ENCODE measurements around the gene IL19.
"Not testable (repeated sequence)": the region's sequence is repeated elsewhere in the genome, so short reads cannot be mapped to it uniquely, and the experiment has no call there.

IL19 gene

GRCh38 chr1:206752481-206752880, 18.1 kb upstream of the IL19 start:
- Mint-ChIP-seq H3K27me3 (peaks cover 2% of the 10 kb centered on the region), H3K27ac (peak overlapping the region; percentile 45), H3K36me3 (ENCODE audit: low read depth) (no peaks in the 10 kb centered on the region), H3K4me3 (no peak overlapping the region), H3K4me1 (ENCODE audit: low read depth) (peaks cover 35% of the 10 kb centered on the region), H3K9me3 (no peaks in the 10 kb centered on the region)
- intact Hi-C loops (cut with micrococcal nuclease), result no loop called here

- Mint-ChIP-seq H3K27ac (peak overlapping the region; percentile 45), H3K36me3 (ENCODE audit: low read depth) (no peaks in the 10 kb centered on the region), H3K4me1 (ENCODE audit: low read depth) (peaks cover 31% of the 10 kb centered on the region), H3K27me3 (peaks cover 2% of the 10 kb centered on the region), H3K4me3 (no peak overlapping the region), H3K9me3 (no peaks in the 10 kb centered on the region)
- intact Hi-C loops (cut with micrococcal nuclease), result no loop called here
These were observed 17.4 kb upstream of the IL19 start for GRCh38 chr1:206753141-206753540.

GRCh38 chr1:206754011-206754410, 16.6 kb upstream of the IL19 start:
- intact Hi-C loops (cut with micrococcal nuclease), result no loop called here
- Mint-ChIP-seq H3K36me3 (ENCODE audit: low read depth) (no peaks in the 10 kb centered on the region), H3K4me1 (ENCODE audit: low read depth) (peaks cover 23% of the 10 kb centered on the region), H3K27me3 (peaks cover 2% of the 10 kb centered on the region), H3K4me3 (no peak overlapping the region), H3K27ac (no peak overlapping the region), H3K9me3 (no peaks in the 10 kb centered on the region)

- H3K9me3 Mint-ChIP-seq, result no peaks in the 10 kb centered on the region
- no peak overlapping the region for H3K27ac Mint-ChIP-seq
- no peaks in the 10 kb centered on the region for H3K36me3 Mint-ChIP-seq (ENCODE audit: low read depth)
- H3K4me3 Mint-ChIP-seq, result no peak overlapping the region
- intact Hi-C loops (cut with micrococcal nuclease), result no loop called here
- H3K4me1 Mint-ChIP-seq (ENCODE audit: low read depth), result peaks cover 18% of the 10 kb centered on the region
- H3K27me3 Mint-ChIP-seq, result peaks cover 5% of the 10 kb centered on the region
These were observed 12.9 kb upstream of the IL19 start for GRCh38 chr1:206757524-206758266.

GRCh38 chr1:206760590-206760989, 10.0 kb upstream of the IL19 start:
- intact Hi-C loops (cut with micrococcal nuclease), result no loop called here
- Mint-ChIP-seq H3K36me3 (ENCODE audit: low read depth) (no peaks in the 10 kb centered on the region), H3K27me3 (peaks cover 7% of the 10 kb centered on the region), H3K27ac (no peak overlapping the region), H3K4me1 (ENCODE audit: low read depth) (peaks cover 15% of the 10 kb centered on the region), H3K4me3 (no peak overlapping the region), H3K9me3 (no peaks in the 10 kb centered on the region)

GRCh38 chr1:206761159-206761768, 9.3 kb upstream of the IL19 start:
- Mint-ChIP-seq H3K27me3 (peaks cover 7% of the 10 kb centered on the region), H3K36me3 (ENCODE audit: low read depth) (no peaks in the 10 kb centered on the region), H3K4me3 (no peak overlapping the region), H3K4me1 (ENCODE audit: low read depth) (peaks cover 22% of the 10 kb centered on the region), H3K27ac (no peak overlapping the region), H3K9me3 (no peaks in the 10 kb centered on the region)
- intact Hi-C loops (cut with micrococcal nuclease), result no loop called here

- intact Hi-C loops (cut with micrococcal nuclease); H3K27me3 Mint-ChIP-seq; H3K36me3 Mint-ChIP-seq (ENCODE audit: low read depth); H3K27ac Mint-ChIP-seq; H3K9me3 Mint-ChIP-seq; H3K4me3 Mint-ChIP-seq: not testable (repeated sequence)
- H3K4me1 Mint-ChIP-seq (ENCODE audit: low read depth), result peaks cover 35% of the 10 kb centered on the region
These were observed 7.7 kb upstream of the IL19 start for GRCh38 chr1:206762741-206763364.

GRCh38 chr1:206765771-206766170, 4.8 kb upstream of the IL19 start:
- H3K9me3 Mint-ChIP-seq; H3K27me3 Mint-ChIP-seq; H3K4me3 Mint-ChIP-seq; intact Hi-C loops (cut with micrococcal nuclease): not testable (repeated sequence)
- Mint-ChIP-seq H3K4me1 (ENCODE audit: low read depth) (peaks cover 63% of the 10 kb centered on the region), H3K27ac (peak overlapping the region; percentile 83), H3K36me3 (ENCODE audit: low read depth) (peaks cover 31% of the 10 kb centered on the region)

GRCh38 chr1:206766251-206766856, 4.2 kb upstream of the IL19 start:
- Mint-ChIP-seq H3K27me3 (peaks cover 6% of the 10 kb centered on the region), H3K4me3 (no peak overlapping the region)

GRCh38 chr1:206768472-206769303, 1.9 kb upstream of the IL19 start:
- Mint-ChIP-seq H3K36me3 (ENCODE audit: low read depth) (peaks cover 46% of the 10 kb centered on the region), H3K4me1 (ENCODE audit: low read depth) (peaks cover 79% of the 10 kb centered on the region), H3K27ac (peak overlapping the region; percentile 98), H3K4me3 (peak overlapping the region; percentile 91), H3K27me3 (no peaks in the 10 kb centered on the region), H3K9me3 (no peaks in the 10 kb centered on the region)
- intact Hi-C loops (cut with micrococcal nuclease), result no loop called here

More at GRCh38 chr1:206766251-206766856, 4.2 kb upstream of the IL19 start:
- Mint-ChIP-seq H3K27ac (peak overlapping the region; percentile 83), H3K36me3 (ENCODE audit: low read depth) (peaks cover 37% of the 10 kb centered on the region), H3K4me1 (ENCODE audit: low read depth) (peaks cover 66% of the 10 kb centered on the region), H3K9me3 (no peaks in the 10 kb centered on the region)
- intact Hi-C loops (cut with micrococcal nuclease), result no loop called here

GRCh38 chr1:206769304-206769731, 1.3 kb upstream of the IL19 start:
- H3K36me3 Mint-ChIP-seq (ENCODE audit: low read depth), result peaks cover 46% of the 10 kb centered on the region
- H3K27me3 Mint-ChIP-seq, result no peaks in the 10 kb centered on the region

GRCh38 chr1:206771338-206771692, 742 bp downstream of the IL19 start:
- H3K4me3 Mint-ChIP-seq, result peak overlapping the region; percentile 91
- peaks cover 96% of the 10 kb centered on the region for H3K4me1 Mint-ChIP-seq (ENCODE audit: low read depth)
- peak overlapping the region; percentile 98 for H3K27ac Mint-ChIP-seq
- H3K9me3 Mint-ChIP-seq, result no peaks in the 10 kb centered on the region
- no peaks in the 10 kb centered on the region for H3K27me3 Mint-ChIP-seq
- intact Hi-C loops (cut with micrococcal nuclease), result loop anchor here (5.0 kb wide), 1 partner anchor 34 kb away; no protein-coding TSS in a partner anchor
- peaks cover 46% of the 10 kb centered on the region for H3K36me3 Mint-ChIP-seq (ENCODE audit: low read depth)

More at GRCh38 chr1:206769304-206769731, 1.3 kb upstream of the IL19 start:
- Mint-ChIP-seq H3K27ac (peak overlapping the region; percentile 98), H3K4me1 (ENCODE audit: low read depth) (peaks cover 85% of the 10 kb centered on the region), H3K4me3 (peak overlapping the region; percentile 91), H3K9me3 (no peaks in the 10 kb centered on the region)
- intact Hi-C loops (cut with micrococcal nuclease), result no loop called here

- no peaks in the 10 kb centered on the region for H3K27me3 Mint-ChIP-seq
- peak within 1 kb of the TSS; percentile 98 for H3K27ac Mint-ChIP-seq
- peaks cover 46% of the 10 kb centered on the region for H3K36me3 Mint-ChIP-seq (ENCODE audit: low read depth)
- H3K4me3 Mint-ChIP-seq, result peak within 1 kb of the TSS; percentile 91
- H3K4me1 Mint-ChIP-seq (ENCODE audit: low read depth), result peaks cover 88% of the 10 kb centered on the region
- no peaks in the 10 kb centered on the region for H3K9me3 Mint-ChIP-seq
- intact Hi-C loops (cut with micrococcal nuclease), result loop anchor here (5.0 kb wide), 1 partner anchor 35 kb away; no protein-coding TSS in a partner anchor
These were observed 1.8 kb downstream of the IL19 start, which contains the start of gene IL10 for GRCh38 chr1:206772243-206772937. TSS of gene IL10 (minus strand) at chr1:206772494. CDS start at chr1:206772435, 59 bp downstream.
